Mammary epithelial cell (primary cell): ENCODE measurements around the gene DENND6B.

Experiments used
- CTCF ChIP-seq, 2 donors: IDR thresholded peaks in 1 of 2; conservative IDR thresholded peaks in 1 of 2; 2 replicates each; pipeline ENCODE4 v1.5.1; 2011 to 2012; ENCODE audit warnings: inconsistent platforms in 2 of 2, low read length in 2 of 2, mild to moderate bottlenecking in 2 of 2, control low read depth in 1 of 2, low read depth in 1 of 2; ENCODE audit not compliant: insufficient read depth in 1 of 2; ENCODE audit errors: extremely low read depth in 1 of 2
- EZH2 ChIP-seq: IDR thresholded peaks from 2 replicates; pipeline ENCODE4 v1.6.1; 2012; ENCODE audit warnings: low read length, inconsistent platforms, borderline replicate concordance

GRCh38 chr22:50267591-50268390, 59.0 kb downstream of the DENND6B start:
- TF ChIP-seq CTCF (conservative IDR thresholded peaks at IDR 0.05 in 1 of 2, IDR thresholded peaks at IDR 0.05 in 1 of 2; ENCODE audit: extremely low read depth in 1 of 2, insufficient read depth in 1 of 2, low read depth in 1 of 2, low read length in 2 of 2) (peak in 1 of 2 donors; percentile 36), EZH2 (no peak)
